GM12875 (cell line): Measurements from ENCODE around the gene ZBTB18.

Experiments
- H3K4me3 ChIP-seq: one replicate; pipeline ENCODE4 v1.5.1; 2011; ENCODE audit warnings: low read depth, low read length, control low read depth
- TF ChIP-seq, protein P1 (sequence below): IDR thresholded peaks from 2 replicates; pipeline ENCODE4 v1.5.1; 2011; ENCODE audit warnings: low read depth, mild to moderate bottlenecking, control low read depth, inconsistent platforms, low read length, moderate library complexity, borderline replicate concordance; ENCODE audit not compliant: insufficient read depth

Gene ZBTB18

DNA sequence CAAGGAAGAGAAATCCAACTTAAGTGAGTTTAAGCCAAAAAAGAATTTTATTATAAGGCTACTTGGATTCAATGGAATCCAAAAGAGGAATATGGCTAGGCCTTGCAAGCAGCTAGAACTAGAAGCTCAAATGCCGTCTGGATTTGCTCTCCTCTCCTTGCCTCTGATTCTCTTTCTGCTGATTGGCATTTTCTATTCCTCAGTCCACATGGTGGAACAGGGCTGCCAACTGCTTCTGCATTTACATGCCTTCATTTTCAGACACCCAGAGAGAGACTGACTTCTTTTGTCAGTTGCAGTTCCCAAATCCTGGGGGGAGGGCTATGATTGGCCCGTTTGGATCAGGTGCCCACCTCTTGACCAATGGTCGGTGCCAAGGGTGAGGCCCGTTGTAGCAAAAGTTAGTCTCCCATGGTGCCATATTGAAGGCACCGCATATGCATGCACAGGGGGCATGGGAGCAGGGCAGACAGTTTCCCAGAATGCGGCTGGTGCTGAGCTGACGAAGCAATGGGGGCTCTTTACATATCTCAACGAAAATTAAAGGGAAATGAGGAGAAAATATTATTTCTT, 18.3 kb downstream of the ZBTB18 start:
- TF ChIP-seq, protein P1, sequence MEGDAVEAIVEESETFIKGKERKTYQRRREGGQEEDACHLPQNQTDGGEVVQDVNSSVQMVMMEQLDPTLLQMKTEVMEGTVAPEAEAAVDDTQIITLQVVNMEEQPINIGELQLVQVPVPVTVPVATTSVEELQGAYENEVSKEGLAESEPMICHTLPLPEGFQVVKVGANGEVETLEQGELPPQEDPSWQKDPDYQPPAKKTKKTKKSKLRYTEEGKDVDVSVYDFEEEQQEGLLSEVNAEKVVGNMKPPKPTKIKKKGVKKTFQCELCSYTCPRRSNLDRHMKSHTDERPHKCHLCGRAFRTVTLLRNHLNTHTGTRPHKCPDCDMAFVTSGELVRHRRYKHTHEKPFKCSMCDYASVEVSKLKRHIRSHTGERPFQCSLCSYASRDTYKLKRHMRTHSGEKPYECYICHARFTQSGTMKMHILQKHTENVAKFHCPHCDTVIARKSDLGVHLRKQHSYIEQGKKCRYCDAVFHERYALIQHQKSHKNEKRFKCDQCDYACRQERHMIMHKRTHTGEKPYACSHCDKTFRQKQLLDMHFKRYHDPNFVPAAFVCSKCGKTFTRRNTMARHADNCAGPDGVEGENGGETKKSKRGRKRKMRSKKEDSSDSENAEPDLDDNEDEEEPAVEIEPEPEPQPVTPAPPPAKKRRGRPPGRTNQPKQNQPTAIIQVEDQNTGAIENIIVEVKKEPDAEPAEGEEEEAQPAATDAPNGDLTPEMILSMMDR = no peak
- H3K4me3 ChIP-seq = no peak overlapping the region

- TF ChIP-seq, protein P1 = no peak
- H3K4me3 ChIP-seq = peak overlapping the region; percentile 19
These were observed 23.6 kb downstream of the ZBTB18 start for GRCh38 chr1:244074559-244075171.

GRCh38 chr1:244075247-244075722, 24.2 kb downstream of the ZBTB18 start:
- TF ChIP-seq, protein P1 = no peak
- peak overlapping the region; percentile 19 for H3K4me3 ChIP-seq

DNA sequence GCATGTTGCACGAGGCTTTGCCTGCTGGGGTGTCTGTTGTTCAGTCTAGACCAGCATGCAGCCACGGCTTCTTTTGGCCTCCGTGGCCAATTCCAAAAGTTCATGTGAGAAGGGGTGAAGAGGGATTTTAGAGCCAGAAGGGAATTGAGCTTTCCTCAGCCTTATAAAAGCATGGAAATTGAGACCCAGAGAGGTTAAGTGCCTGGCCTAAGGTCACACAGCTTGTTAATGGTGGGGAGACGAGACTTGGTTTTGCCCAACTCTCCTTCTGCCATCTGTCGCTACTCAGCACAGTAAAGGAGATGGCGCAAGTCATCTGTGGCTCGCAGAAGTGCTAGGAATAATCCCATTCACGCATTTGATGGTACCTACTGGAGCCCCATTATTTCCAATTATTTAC, 25.7 kb downstream of the ZBTB18 start:
- H3K4me3 ChIP-seq = no peak overlapping the region
- TF ChIP-seq, protein P1 = no peak

DNA sequence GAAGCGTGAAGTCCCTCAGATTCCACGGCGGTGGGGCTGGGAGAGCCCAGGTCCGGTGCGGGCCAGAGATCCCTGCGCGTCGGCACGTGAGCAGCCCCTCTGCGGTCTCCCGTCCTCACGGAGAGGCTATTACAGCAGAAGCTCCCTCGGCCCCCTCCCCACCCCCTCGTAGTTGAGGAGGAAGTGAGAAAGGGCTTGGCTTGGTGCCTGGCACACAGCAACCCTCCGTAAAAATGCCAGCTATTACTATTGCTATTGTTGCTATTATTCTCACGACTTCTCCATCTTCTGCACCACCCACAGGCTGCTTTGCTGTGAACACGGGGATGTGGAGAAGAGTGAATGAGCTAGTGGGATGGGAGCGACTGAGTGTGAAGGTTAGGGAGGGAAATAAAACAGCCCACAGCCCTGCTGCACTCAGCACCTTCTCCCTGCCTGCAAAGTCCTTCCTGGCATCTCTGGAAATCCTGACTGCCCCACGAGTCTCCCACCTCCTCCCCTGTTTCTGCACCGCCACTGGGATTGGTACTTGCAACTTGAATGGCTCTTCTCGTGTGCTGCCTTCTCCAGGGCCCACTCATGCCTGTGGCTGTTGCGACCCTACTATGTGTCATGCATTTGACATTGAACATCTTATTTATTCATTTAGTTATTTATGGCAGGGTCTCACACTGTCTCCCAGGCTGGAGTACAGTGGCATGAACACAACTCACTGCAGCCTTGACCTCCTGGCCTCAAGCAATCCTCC, 26.6 kb downstream of the ZBTB18 start:
- TF ChIP-seq, protein P1 = no peak
- H3K4me3 ChIP-seq = no peak overlapping the region

GRCh38 chr1:244080343-244080929, 29.4 kb downstream of the ZBTB18 start:
- H3K4me3 ChIP-seq = no peak overlapping the region
- TF ChIP-seq, protein P1 = no peak
